IMR-90 (cell line): ENCODE measurements around the gene STOM. TPM values are rescaled to one million over a fixed set of nuclear protein-coding genes. Genes with fewer than 3 reads are reported as not detected.

Source experiments
- ATAC-seq: fragments of 200-7000 bp; cut with Tn5 transposase; 2 replicates; pipeline ENCODE4 v1.9.1; 2020; ENCODE audit warnings: low read depth, mild to moderate bottlenecking, moderate library complexity
- BruUV-seq: library from RNA; stranded (reverse); fragments of 400-500 nt; replicated peaks from 2 replicates; lab custom pipeline; 2021; lab: Mats Ljungman, UMichigan
- CTCF ChIA-PET: fragments of 300-600 bp; formaldehyde crosslinking; extraction: SDS; loops from one replicate; lab custom pipeline; 2021; ENCODE audit warnings: antibody characterized with exemption; lab: Yijun Ruan, JAX
- POLR2A ChIA-PET: fragments of 300-600 bp; sonication (Branson Sonifier 250); formaldehyde crosslinking; loops from one replicate; lab custom pipeline; 2022; ENCODE audit warnings: antibody characterized with exemption; ENCODE audit not compliant: unreplicated experiment; lab: Charles Lee
- DNase-seq: peaks from one replicate; pipeline ENCODE4 v3.0.0; 2013
- H2AFZ ChIP-seq: replicated peaks from 2 replicates; pipeline ENCODE3; 2013; ENCODE audit warnings: low read length, mild to moderate bottlenecking; ENCODE audit not compliant: poor library complexity
- H2AK5ac ChIP-seq: 2 replicates; pipeline ENCODE4 v1.6.1; 2013; ENCODE audit warnings: low read depth, low read length, inconsistent platforms
- H2AK9ac ChIP-seq: replicated peaks from 2 replicates; pipeline ENCODE3; 2013; ENCODE audit warnings: mild to moderate bottlenecking, low read depth, low read length, moderate library complexity; ENCODE audit not compliant: poor library complexity
- H2BK120ac ChIP-seq: 2 replicates; pipeline ENCODE4 v1.6.1; 2013; ENCODE audit warnings: low read depth, low read length, inconsistent platforms
- H2BK15ac ChIP-seq: 3 replicates; pipeline ENCODE4 v1.6.1; 2013; ENCODE audit warnings: low read depth, low read length, inconsistent platforms
- H2BK20ac ChIP-seq: 2 replicates; pipeline ENCODE4 v1.6.1; 2013; ENCODE audit warnings: low read depth, mild to moderate bottlenecking, inconsistent platforms, low read length, moderate library complexity
- H2BK5ac ChIP-seq: 2 replicates; pipeline ENCODE4 v1.6.1; 2013; ENCODE audit warnings: mild to moderate bottlenecking, low read depth, low read length, inconsistent platforms; ENCODE audit not compliant: poor library complexity, severe bottlenecking
- H3K14ac ChIP-seq: replicated peaks from 2 replicates; pipeline ENCODE4 v1.6.1; 2013; ENCODE audit warnings: low read depth, low read length, inconsistent platforms
- H3K18ac ChIP-seq: 2 replicates; pipeline ENCODE4 v1.6.1; 2013; ENCODE audit warnings: low read depth, low read length, control low read depth
- H3K23ac ChIP-seq: 2 replicates; pipeline ENCODE4 v1.6.1; 2013; ENCODE audit warnings: low read depth, low read length, inconsistent platforms
- H3K27ac ChIP-seq: 2 replicates; pipeline ENCODE4 v1.5.1; 2013; ENCODE audit warnings: mild to moderate bottlenecking, control low read depth, low read length; ENCODE audit not compliant: insufficient read depth
- H3K27me3 ChIP-seq: 2 replicates; pipeline ENCODE4 v1.6.1; 2013; ENCODE audit warnings: low read length; ENCODE audit not compliant: control insufficient read depth, insufficient read depth
- H3K36me3 ChIP-seq: 2 replicates; pipeline ENCODE4 v1.6.1; 2013; ENCODE audit warnings: low read length, mixed read lengths; ENCODE audit not compliant: control insufficient read depth, insufficient read depth
- H3K4ac ChIP-seq: 2 replicates; pipeline ENCODE4 v1.6.1; 2013; ENCODE audit warnings: low read depth, low read length, inconsistent platforms
- H3K4me1 ChIP-seq: 2 replicates; pipeline ENCODE4 v1.6.1; 2013; ENCODE audit warnings: low read length, mixed read lengths; ENCODE audit not compliant: control insufficient read depth, insufficient read depth
- H3K4me2 ChIP-seq: 2 replicates; pipeline ENCODE4 v1.6.1; 2013; ENCODE audit warnings: low read depth, mild to moderate bottlenecking, control low read depth, low read length, moderate library complexity
- H3K4me3 ChIP-seq: 2 replicates; pipeline ENCODE4 v1.5.1; 2013; ENCODE audit warnings: low read depth, mild to moderate bottlenecking, control low read depth, low read length, moderate library complexity; ENCODE audit not compliant: insufficient read depth
- H3K56ac ChIP-seq: 2 replicates; pipeline ENCODE4 v1.6.1; 2013; ENCODE audit warnings: low read length, inconsistent platforms; ENCODE audit not compliant: insufficient read depth; ENCODE audit errors: extremely low read depth
- H3K79me1 ChIP-seq, 2 experiments: 2 replicates each; pipeline ENCODE4 v1.6.1; 2013; ENCODE audit warnings: low read length in 2 of 2, inconsistent platforms in 1 of 2, low read depth in 1 of 2
- H3K9ac ChIP-seq: 2 replicates; pipeline ENCODE4 v1.6.1; 2013; ENCODE audit warnings: low read depth, low read length, control low read depth
- H3K9me1 ChIP-seq: 2 replicates; pipeline ENCODE4 v1.6.1; 2013; ENCODE audit warnings: low read length, inconsistent platforms; ENCODE audit not compliant: insufficient read depth
- H3K9me3 ChIP-seq: 2 replicates; pipeline ENCODE4 v1.6.1; 2013; ENCODE audit warnings: low read length; ENCODE audit not compliant: control insufficient read depth, insufficient read depth
- H4K20me1 ChIP-seq: 2 replicates; pipeline ENCODE4 v1.6.1; 2013; ENCODE audit warnings: low read length, inconsistent platforms; ENCODE audit not compliant: insufficient read depth
- H4K5ac ChIP-seq: 2 replicates; pipeline ENCODE4 v1.6.1; 2013; ENCODE audit warnings: mild to moderate bottlenecking, low read depth, low read length, control low read depth
- H4K8ac ChIP-seq, 2 experiments: 2 replicates each; pipeline ENCODE4 v1.6.1; 2013; ENCODE audit warnings: low read depth in 2 of 2, low read length in 2 of 2, control low read depth in 1 of 2, inconsistent platforms in 1 of 2
- H4K91ac ChIP-seq: 2 replicates; pipeline ENCODE4 v1.6.1; 2013; ENCODE audit warnings: low read depth, low read length, inconsistent platforms; ENCODE audit not compliant: insufficient read depth
- BHLHE40 ChIP-seq: fragments of 150-350 bp; IDR thresholded peaks from 2 replicates; pipeline ENCODE4 v1.6.1; 2016; ENCODE audit warnings: mild to moderate bottlenecking, low read depth, low read length
- CEBPB ChIP-seq: IDR thresholded peaks from 2 replicates; pipeline ENCODE4 v1.6.1; 2012; ENCODE audit warnings: low read depth, low read length, improper control_type of control experiment
- MAZ ChIP-seq: IDR thresholded peaks from 2 replicates; pipeline ENCODE4 v1.6.1; 2012; ENCODE audit warnings: low read depth, mild to moderate bottlenecking, low read length, improper control_type of control experiment, moderate library complexity, borderline replicate concordance
- POLR2A ChIP-seq: IDR thresholded peaks from 2 replicates; pipeline ENCODE4 v1.6.1; 2012; ENCODE audit warnings: mild to moderate bottlenecking, low read depth, low read length
- RAD21 ChIP-seq: IDR thresholded peaks from 2 replicates; pipeline ENCODE4 v1.6.1; 2012; ENCODE audit warnings: low read length, improper control_type of control experiment
- RCOR1 ChIP-seq: IDR thresholded peaks from 2 replicates; pipeline ENCODE4 v1.6.1; 2012; ENCODE audit warnings: mild to moderate bottlenecking, low read length, improper control_type of control experiment; ENCODE audit not compliant: insufficient replicate concordance
- RFX5 ChIP-seq: IDR thresholded peaks from 2 replicates; pipeline ENCODE4 v1.8.0; 2012; ENCODE audit warnings: low read depth, mild to moderate bottlenecking, low read length, moderate library complexity
- USF2 ChIP-seq: fragments of 150-350 bp; IDR thresholded peaks from 2 replicates; pipeline ENCODE4 v1.6.1; 2017; ENCODE audit warnings: mild to moderate bottlenecking, antibody characterized with exemption, low read length, low read depth
- WGBS, 2 experiments: methylation state at CpG; one replicate each; pipeline versions ENCODE4 v1.1.5 to v1.1.7; 2013; ENCODE audit warnings: missing lambda C conversion rate in 2 of 2; ENCODE audit not compliant: insufficient read length in 1 of 2; ENCODE audit errors: extremely low coverage in 2 of 2; 5-methylcytosine and 5-hydroxymethylcytosine counted together
- dilution Hi-C: fragments of 300-500 bp; cut with HindIII; formaldehyde crosslinking; loops from one replicate; pipeline ENCODE4 v1.14.3; 2018; ENCODE audit warnings: low sequenced_read_pairs; ENCODE audit not compliant: unreplicated experiment
- in situ Hi-C: fragments of 300-500 bp; cut with MboI; formaldehyde crosslinking; loops from 3 replicates; pipeline ENCODE4 v1.14.3; 2019; ENCODE audit warnings: low sequenced_read_pairs, inconsistent platforms, mixed read lengths
- intact Hi-C: fragments of 100-400 bp; cut with micrococcal nuclease; formaldehyde crosslinking; loops from 2 replicates; pipeline ENCODE4 v1.10.0; 2022
- polyA plus RNA-seq, 3 experiments: library from polyadenylated mRNA; depleted of rRNA; stranded (reverse); fragments of >200 nt; gene quantifications; 2 replicates each; pipeline ENCODE4 v1.2.3, GENCODE V29; 2012; ENCODE audit warnings: low replicate concordance in 1 of 3
- total RNA-seq: library from RNA; depleted of rRNA; stranded (reverse); fragments of >200 nt; gene quantifications from 2 replicates; pipeline ENCODE4 v1.2.3, GENCODE V29; 2012

STOM gene
- total and polyA plus RNA-seq, 2 of the 4 experiments (the other 2 are of a cell fraction): 78.4 to 84.8 TPM

GRCh38 chr9:121298016-121298538, 72.0 kb downstream of the STOM start:
- Histone ChIP-seq H3K23ac (peak overlapping the region; percentile 8; the same call in 1 of the 2 replicates), H3K4ac (no peak overlapping the region), H3K27ac (no peak overlapping the region), H4K5ac (no peak overlapping the region), H2BK15ac (no peak overlapping the region), H2BK20ac (no peak overlapping the region), H3K9ac (no peak overlapping the region), H2AFZ (no peak overlapping the region), H3K56ac (no peak overlapping the region), H2BK120ac (no peak overlapping the region), H3K27me3 (no peaks in the 10 kb centered on the region), H3K79me1 (peaks cover 48 to 81% of the 10 kb centered on the region in 2 experiments), H2AK5ac (no peak overlapping the region; the same call in 1 of the 2 replicates), H3K18ac (no peak overlapping the region), H2AK9ac (no peak overlapping the region), H3K36me3 (peaks cover 38% of the 10 kb centered on the region), H4K8ac (no peak overlapping the region), H4K20me1 (peaks cover 26% of the 10 kb centered on the region; the same call in 1 of the 2 replicates), H3K4me2 (no peak overlapping the region), H4K91ac (no peak overlapping the region), H3K4me1 (peaks cover 15% of the 10 kb centered on the region; the same call in 1 of the 2 replicates), H3K9me3 (no peaks in the 10 kb centered on the region), H2BK5ac (no peak overlapping the region), H3K14ac (no peak overlapping the region), H3K4me3 (no peak overlapping the region), H3K9me1 (peaks cover 30% of the 10 kb centered on the region; the same call in 1 of the 2 replicates)
- TF ChIP-seq RCOR1: no peak
- no peak for TF ChIP-seq RFX5
- no peak for TF ChIP-seq RAD21
- TF ChIP-seq USF2: no peak
- no peak for TF ChIP-seq MAZ
- no peak for TF ChIP-seq BHLHE40
- TF ChIP-seq CEBPB: no peak
- TF ChIP-seq POLR2A: no peak
- in situ Hi-C loops (no loop called here), intact Hi-C loops (no loop called here), dilution Hi-C loops (no loop called here)
- ATAC-seq (no peak), DNase-seq (no peak)
- BruUV-seq: no TSS peak
- CTCF ChIA-PET: no interaction called here
- WGBS, 2 experiments: 87% methylated on average over 3 of the region's 7 CpGs; no CpG with 5 or more reads in 1 of the 2 experiments
- POLR2A ChIA-PET: no interaction called here
